HFF-Myc (cell line): ENCODE measurements around the gene AP1B1.
A peak's percentile ranks its signal among the peaks of the same experiment; 100 is the strongest.

Experiments
- DNase-seq: peaks from one replicate; pipeline ENCODE4 v3.0.0-alpha.2; 2011; ENCODE audit warnings: low read depth; ENCODE audit errors: extremely low read depth
- H3K4me3 ChIP-seq: replicated peaks from 2 replicates; pipeline ENCODE4 v1.5.1; 2011; ENCODE audit warnings: low read depth, mild to moderate bottlenecking, control low read depth, low read length
- TF ChIP-seq, protein P1 (sequence below): IDR thresholded peaks from 2 replicates; pipeline ENCODE4 v1.5.1; 2012; ENCODE audit warnings: mild to moderate bottlenecking, low read depth, low read length, control low read depth; ENCODE audit errors: missing control alignments

The AP1B1 gene

DNA sequence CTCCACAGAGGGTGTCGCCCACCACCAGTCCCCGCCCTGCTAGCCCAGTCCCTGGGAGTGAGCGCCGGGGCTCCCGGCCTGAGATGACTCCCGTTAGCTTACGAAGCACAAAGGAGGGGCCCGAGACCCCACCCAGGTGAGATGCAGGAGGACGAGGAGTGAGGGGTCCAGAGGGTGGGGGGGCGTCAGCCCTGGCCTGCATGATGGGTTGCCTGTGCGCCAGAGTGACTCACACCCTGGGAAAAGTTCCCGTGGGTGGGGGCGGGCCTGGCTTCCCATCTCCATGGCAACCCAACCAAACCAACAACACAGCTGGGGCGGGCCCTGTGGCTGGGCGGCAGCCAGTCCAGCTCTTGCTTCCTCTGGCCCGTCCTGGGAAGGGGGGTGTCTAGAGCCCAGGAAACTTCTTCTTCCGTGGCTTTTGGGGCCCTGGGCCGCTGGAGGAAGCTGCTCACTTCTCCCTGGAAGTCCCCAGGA is 77.5 kb downstream of the AP1B1 start:
- no peak overlapping the region for H3K4me3 ChIP-seq
- TF ChIP-seq, protein P1, sequence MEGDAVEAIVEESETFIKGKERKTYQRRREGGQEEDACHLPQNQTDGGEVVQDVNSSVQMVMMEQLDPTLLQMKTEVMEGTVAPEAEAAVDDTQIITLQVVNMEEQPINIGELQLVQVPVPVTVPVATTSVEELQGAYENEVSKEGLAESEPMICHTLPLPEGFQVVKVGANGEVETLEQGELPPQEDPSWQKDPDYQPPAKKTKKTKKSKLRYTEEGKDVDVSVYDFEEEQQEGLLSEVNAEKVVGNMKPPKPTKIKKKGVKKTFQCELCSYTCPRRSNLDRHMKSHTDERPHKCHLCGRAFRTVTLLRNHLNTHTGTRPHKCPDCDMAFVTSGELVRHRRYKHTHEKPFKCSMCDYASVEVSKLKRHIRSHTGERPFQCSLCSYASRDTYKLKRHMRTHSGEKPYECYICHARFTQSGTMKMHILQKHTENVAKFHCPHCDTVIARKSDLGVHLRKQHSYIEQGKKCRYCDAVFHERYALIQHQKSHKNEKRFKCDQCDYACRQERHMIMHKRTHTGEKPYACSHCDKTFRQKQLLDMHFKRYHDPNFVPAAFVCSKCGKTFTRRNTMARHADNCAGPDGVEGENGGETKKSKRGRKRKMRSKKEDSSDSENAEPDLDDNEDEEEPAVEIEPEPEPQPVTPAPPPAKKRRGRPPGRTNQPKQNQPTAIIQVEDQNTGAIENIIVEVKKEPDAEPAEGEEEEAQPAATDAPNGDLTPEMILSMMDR: no peak
- peak; percentile 89 for DNase-seq

DNA sequence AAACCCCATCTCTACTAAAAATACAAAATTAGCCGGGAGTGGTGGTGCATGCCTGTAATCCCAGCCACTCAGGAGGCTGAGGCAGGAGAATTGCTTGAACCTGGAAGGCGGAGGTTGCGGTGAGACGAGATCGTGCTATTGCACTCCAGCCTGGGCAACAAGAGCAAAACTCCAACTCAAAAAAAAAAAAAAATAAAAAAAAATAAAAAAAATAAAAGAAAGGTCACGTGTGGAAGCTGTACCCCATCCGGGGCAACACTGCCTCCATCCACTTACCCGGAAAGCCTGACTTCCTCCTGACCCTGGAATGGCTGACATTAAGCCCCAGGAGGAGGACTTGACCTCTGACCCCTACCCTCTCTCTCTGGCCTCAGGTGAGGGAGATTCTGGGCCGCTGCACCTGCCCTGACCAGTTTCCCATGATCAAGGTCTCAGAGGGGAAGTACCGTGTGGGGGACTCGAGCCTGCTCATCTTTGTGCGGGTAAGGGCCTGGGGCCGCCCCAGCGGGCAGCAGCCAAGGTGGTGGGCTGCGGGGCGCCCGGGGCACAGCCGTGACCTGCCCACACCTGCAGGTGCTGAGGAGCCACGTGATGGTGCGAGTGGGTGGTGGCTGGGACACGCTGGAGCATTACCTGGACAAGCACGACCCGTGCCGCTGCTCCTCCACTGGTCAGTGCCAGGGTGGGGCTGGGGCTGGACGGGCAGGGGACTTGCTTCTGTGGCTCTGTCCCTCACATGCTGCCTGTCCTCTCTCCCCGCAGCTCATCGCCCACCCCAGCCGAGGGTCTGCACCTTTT is 78.1 kb downstream of the AP1B1 start:
- no peak overlapping the region for H3K4me3 ChIP-seq
- no peak for DNase-seq
- TF ChIP-seq, protein P1: no peak

- TF ChIP-seq, protein P1: no peak
- DNase-seq: no peak
- H3K4me3 ChIP-seq: peak overlapping the region; percentile 23
Measured at GRCh38 chr22:29309332-29310064, 78.9 kb downstream of the AP1B1 start.

- H3K4me3 ChIP-seq: peak overlapping the region; percentile 23
- TF ChIP-seq, protein P1: no peak
- DNase-seq: no peak
Measured at GRCh38 chr22:29308791-29309262, 79.5 kb downstream of the AP1B1 start.

- no peak for DNase-seq
- H3K4me3 ChIP-seq: peak overlapping the region; percentile 76
Measured at GRCh38 chr22:29308148-29308790, 80.1 kb downstream of the AP1B1 start.

DNA sequence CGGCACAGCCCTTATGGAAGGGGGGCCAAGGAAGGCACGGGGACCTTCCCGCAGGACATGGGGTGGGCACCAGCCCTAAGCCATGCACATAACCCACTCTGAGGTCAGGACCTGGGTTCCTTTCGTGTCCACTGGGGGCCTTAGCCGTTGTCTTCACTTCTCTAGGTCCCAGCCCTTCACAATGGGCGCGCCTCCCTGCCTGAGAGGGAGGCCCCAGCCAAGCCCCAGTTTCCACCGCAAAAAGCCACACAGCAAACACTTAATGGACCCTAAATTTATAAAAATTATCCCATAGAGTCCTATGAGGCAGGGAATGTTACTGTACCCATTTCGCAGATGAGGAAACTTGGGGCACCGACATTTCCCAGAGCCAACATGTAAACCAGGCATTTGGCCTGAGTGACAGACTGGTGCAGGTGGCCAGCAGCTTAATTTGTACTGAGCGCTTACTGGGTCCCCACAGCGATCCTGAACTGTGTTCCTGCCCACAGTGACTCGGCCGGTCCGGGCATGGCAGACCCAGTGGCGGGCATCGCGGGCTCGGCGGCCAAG is 80.7 kb downstream of the AP1B1 start:
- peak overlapping the region; percentile 76 for H3K4me3 ChIP-seq
- TF ChIP-seq, protein P1: no peak
- DNase-seq: no peak

More at GRCh38 chr22:29308148-29308790, 80.1 kb downstream of the AP1B1 start:
- TF ChIP-seq, protein P1: no peak
